A549 (cell line): ENCODE measurements around the gene ACVR1B. TPM values are rescaled to one million over a fixed set of nuclear protein-coding genes. Genes with fewer than 3 reads are reported as not detected.

Source experiments
- ATAC-seq, 2 experiments: fragments of 200-7000 bp in 1 of 2; fragments of >200 bp in 1 of 2; cut with Nextera tagmentation in 1 of 2; cut with Tn5 transposase in 1 of 2; 3 replicates each; pipeline versions ENCODE4 v1.8.0 to v1.9.1; 2018 to 2020; ENCODE audit warnings: mild to moderate bottlenecking in 1 of 2, moderate library complexity in 1 of 2
- CTCF ChIA-PET: fragments of 300-600 bp; sonication (Branson Sonifier 250); formaldehyde crosslinking; extraction: SDS; loops from one replicate; lab custom pipeline; 2021; ENCODE audit warnings: antibody characterized with exemption, inconsistent platforms; lab: Yijun Ruan, JAX
- POLR2A ChIA-PET: fragments of 350-600 bp; formaldehyde crosslinking; extraction: SDS; loops from one replicate; lab custom pipeline; 2021; ENCODE audit warnings: antibody characterized with exemption, inconsistent platforms; lab: Yijun Ruan, JAX
- DNase-seq, 2 experiments: peaks; one replicate each; pipeline versions ENCODE4 v3.0.0 to v3.0.0-alpha.2; 2011 to 2016; ENCODE audit warnings: low read depth in 1 of 2, low spot score in 1 of 2
- FAIRE-seq: peaks from 2 replicates; lab custom pipeline; 2011; peaks lifted over from hg19 to GRCh38; lab: Jason Lieb, UNC
- H3K27ac ChIP-seq, 2 experiments: fragments of >200 bp; sonication (Bioruptor Twin); formaldehyde crosslinking; 3 replicates each; pipeline ENCODE4 v1.5.1; 2016 to 2017
- H3K4me1 ChIP-seq: fragments of >200 bp; sonication (Bioruptor Twin); formaldehyde crosslinking; 3 replicates; pipeline ENCODE4 v1.6.1; 2016
- H3K4me2 ChIP-seq: fragments of >200 bp; sonication (Bioruptor Twin); formaldehyde crosslinking; 3 replicates; pipeline ENCODE4 v1.6.1; 2016
- H3K4me3 ChIP-seq: fragments of >200 bp; sonication (Bioruptor Twin); formaldehyde crosslinking; 3 replicates; pipeline ENCODE4 v1.5.1; 2016
- H3K9me3 ChIP-seq: fragments of >200 bp; sonication (Bioruptor Twin); formaldehyde crosslinking; 3 replicates; pipeline ENCODE4 v1.6.1; 2016
- CHD4 ChIP-seq: fragments of 200-600 bp; sonication (generic); IDR thresholded peaks from 2 replicates; pipeline ENCODE4 v1.6.1; 2016; ENCODE audit warnings: antibody characterized with exemption, mild to moderate bottlenecking, borderline replicate concordance
- EHF ChIP-seq: fragments of 250-450 bp; sonication (Bioruptor Pico); IDR thresholded peaks from 2 replicates; pipeline ENCODE4 v1.5.0; 2020; ENCODE audit warnings: mild to moderate bottlenecking
- MAFK ChIP-seq: fragments of 450-650 bp; IDR thresholded peaks from 2 replicates; pipeline ENCODE4 v1.6.1; 2014; ENCODE audit not compliant: partially characterized antibody
- NFE2L2 ChIP-seq: fragments of 150-350 bp; conservative IDR thresholded peaks from 2 replicates; pipeline ENCODE4 v1.6.1; 2014; ENCODE audit warnings: low read length
- POLR2AphosphoS2 ChIP-seq: conservative IDR thresholded peaks from 2 replicates; pipeline ENCODE4 v1.6.1; 2012; ENCODE audit warnings: low read length, improper control_type of control experiment, inconsistent platforms
- RAD21 ChIP-seq, 2 experiments: fragments of >200 bp in 1 of 2; sonication (Bioruptor Twin) in 1 of 2; formaldehyde crosslinking in 1 of 2; IDR thresholded peaks in 1 of 2; conservative IDR thresholded peaks in 1 of 2; 2 replicates in 1 of 2; 3 replicates in 1 of 2; pipeline ENCODE4 v1.6.1; 2012 to 2018; ENCODE audit warnings: inconsistent platforms in 1 of 2
- RCOR1 ChIP-seq: fragments of 150-350 bp; IDR thresholded peaks from 2 replicates; pipeline ENCODE4 v1.6.1; 2014; ENCODE audit warnings: antibody characterized with exemption, low read length, low read depth
- TP53 ChIP-seq: fragments of 250-450 bp; sonication (Bioruptor Pico); IDR thresholded peaks from 2 replicates; pipeline ENCODE4 v1.5.0; 2021; ENCODE audit warnings: mild to moderate bottlenecking, moderate library complexity
- WGBS: methylation state at CpG from one replicate; pipeline ENCODE4 v1.1.6; 2017; ENCODE audit errors: missing lambda C conversion rate; 5-methylcytosine and 5-hydroxymethylcytosine counted together
- polyA plus RNA-seq, 4 experiments: library from polyadenylated mRNA; depleted of rRNA in 3 of 4; stranded (reverse); fragments of >200 nt; fragmentation: RNase III in 1 of 4; extraction: RNeasy Plus Mini Kit Qiagen cat#74134 plus additional on column Dnase treatment in 1 of 4; gene quantifications; 2 replicates in 3 of 4; 3 replicates in 1 of 4; pipeline ENCODE4 v1.2.3, GENCODE V29; 2011 to 2017
- TF ChIP-seq, protein P1 (sequence below): fragments of 200-600 bp; sonication (generic); IDR thresholded peaks from 2 replicates; pipeline ENCODE4 v1.6.1; 2016; ENCODE audit warnings: antibody characterized with exemption, mild to moderate bottlenecking, moderate library complexity

ACVR1B gene
- polyA plus RNA-seq, 2 of the 4 experiments (the other 2 are of a cell fraction) = 15.2 to 18.4 TPM

DNA sequence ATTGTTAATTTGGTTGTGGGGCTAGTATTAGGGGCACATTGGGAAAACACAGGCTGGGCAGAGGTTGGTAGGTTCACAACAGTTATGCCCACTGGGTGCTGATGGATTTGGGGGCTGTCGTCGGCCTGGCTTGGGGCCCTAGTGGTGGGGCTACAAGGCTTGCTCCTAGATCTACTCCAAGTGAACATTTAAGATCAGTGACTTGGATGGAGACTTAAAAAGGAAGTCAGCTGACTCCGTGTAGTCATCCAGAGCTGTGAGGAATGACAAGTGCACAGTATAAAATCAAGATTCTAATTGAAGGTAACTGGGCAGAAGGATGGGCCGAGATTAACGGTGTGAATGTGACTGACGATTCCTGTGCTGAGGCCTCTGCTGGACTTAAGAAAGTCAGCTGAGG lies 86.9 kb downstream of the ACVR1B start (continued):
- no peak for TF ChIP-seq RAD21 (conservative IDR thresholded peaks at IDR 0.05 in 1 of 2, IDR thresholded peaks at IDR 0.05 in 1 of 2)
- TF ChIP-seq TP53 (CRISPR knock-in tag) = no peak

DNA sequence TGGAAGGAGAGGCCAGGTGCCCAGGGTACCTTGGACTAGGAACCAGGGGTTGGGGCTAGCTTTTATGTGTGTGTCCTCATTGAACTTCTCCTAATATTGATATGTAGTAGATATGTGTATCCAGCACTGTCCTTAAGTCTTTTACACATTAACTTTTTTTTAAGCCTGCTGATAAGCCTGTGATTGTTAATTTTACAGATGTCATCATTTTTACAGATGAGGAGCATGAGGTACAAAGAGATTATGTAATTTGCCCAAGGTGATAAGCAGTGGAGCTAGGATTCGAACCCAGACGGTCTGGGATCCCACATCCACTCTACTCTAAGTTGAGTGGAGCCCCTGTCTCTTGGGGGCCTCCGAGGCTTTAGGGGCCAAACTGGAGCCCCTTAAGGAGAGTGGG lies 89.5 kb downstream of the ACVR1B start:
- ATAC-seq = no peak
- no peak overlapping the region for H3K4me2 ChIP-seq
- H3K9me3 ChIP-seq = no peaks in the 10 kb centered on the region
- TF ChIP-seq CHD4 = no peak
- peak; percentile 73 for TF ChIP-seq MAFK
- no peak overlapping the region for H3K4me3 ChIP-seq
- ChIA-PET CTCF (interaction anchor here (22.5 to 41.8 kb wide), 2 partner anchors 16 to 30 kb away, joined by 426 to 1730 read pairs; partner anchors contain the start of genes ATG101, NR4A1 and SMIM41), POLR2A (interaction anchor here (1.1 kb wide), 1 partner anchor 10 kb away, joined by 3 read pairs; the partner anchor contains the start of gene NR4A1)
- H3K4me1 ChIP-seq = peaks cover 13% of the 10 kb centered on the region
- WGBS = 69% methylated on average over 3 of the region's 3 CpGs
- no peak for FAIRE-seq
- H3K27ac ChIP-seq = no peak overlapping the region
- no peak for DNase-seq

DNA sequence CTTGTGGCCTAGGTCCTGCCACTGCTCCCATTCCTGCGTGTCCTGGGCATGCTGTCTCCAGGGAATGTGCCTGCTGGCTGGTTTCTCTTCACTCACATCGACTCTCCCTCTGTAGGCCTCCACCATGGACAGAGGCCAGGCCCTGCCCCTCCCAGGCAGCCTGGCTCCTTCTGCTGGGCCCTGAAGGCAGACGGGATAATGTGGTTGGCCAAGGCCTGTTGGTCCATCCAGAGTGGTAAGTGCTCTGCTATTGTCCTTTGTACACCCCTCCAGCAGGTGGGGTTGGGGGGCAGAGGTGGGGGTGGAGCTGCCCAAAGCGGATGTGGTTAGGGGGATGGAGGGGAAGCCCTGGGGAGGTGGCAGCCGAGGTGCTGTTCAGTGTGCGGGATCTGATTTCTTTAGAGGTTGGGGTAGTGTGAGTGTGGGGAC lies 90.2 kb downstream of the ACVR1B start:
- ATAC-seq (peak; percentile 15 to 26; a peak in 4 of 6 replicates), FAIRE-seq (no peak), DNase-seq (peak in 1 of 2 experiments; percentile 51)
- Histone ChIP-seq H3K9me3 (no peaks in the 10 kb centered on the region), H3K4me2 (no peak overlapping the region), H3K4me1 (peaks cover 9% of the 10 kb centered on the region), H3K4me3 (no peak overlapping the region), H3K27ac (no peak overlapping the region)
- CTCF ChIA-PET = interaction anchor here (22.5 to 41.8 kb wide), 2 partner anchors 17 to 29 kb away, joined by 426 to 1730 read pairs; partner anchors contain the start of genes ATG101, NR4A1 and SMIM41
- TF ChIP-seq POLR2AphosphoS2 (peak; percentile 75; the same call in 1 of the 2 replicates), NFE2L2 (no peak)
- TF ChIP-seq, protein P1, sequence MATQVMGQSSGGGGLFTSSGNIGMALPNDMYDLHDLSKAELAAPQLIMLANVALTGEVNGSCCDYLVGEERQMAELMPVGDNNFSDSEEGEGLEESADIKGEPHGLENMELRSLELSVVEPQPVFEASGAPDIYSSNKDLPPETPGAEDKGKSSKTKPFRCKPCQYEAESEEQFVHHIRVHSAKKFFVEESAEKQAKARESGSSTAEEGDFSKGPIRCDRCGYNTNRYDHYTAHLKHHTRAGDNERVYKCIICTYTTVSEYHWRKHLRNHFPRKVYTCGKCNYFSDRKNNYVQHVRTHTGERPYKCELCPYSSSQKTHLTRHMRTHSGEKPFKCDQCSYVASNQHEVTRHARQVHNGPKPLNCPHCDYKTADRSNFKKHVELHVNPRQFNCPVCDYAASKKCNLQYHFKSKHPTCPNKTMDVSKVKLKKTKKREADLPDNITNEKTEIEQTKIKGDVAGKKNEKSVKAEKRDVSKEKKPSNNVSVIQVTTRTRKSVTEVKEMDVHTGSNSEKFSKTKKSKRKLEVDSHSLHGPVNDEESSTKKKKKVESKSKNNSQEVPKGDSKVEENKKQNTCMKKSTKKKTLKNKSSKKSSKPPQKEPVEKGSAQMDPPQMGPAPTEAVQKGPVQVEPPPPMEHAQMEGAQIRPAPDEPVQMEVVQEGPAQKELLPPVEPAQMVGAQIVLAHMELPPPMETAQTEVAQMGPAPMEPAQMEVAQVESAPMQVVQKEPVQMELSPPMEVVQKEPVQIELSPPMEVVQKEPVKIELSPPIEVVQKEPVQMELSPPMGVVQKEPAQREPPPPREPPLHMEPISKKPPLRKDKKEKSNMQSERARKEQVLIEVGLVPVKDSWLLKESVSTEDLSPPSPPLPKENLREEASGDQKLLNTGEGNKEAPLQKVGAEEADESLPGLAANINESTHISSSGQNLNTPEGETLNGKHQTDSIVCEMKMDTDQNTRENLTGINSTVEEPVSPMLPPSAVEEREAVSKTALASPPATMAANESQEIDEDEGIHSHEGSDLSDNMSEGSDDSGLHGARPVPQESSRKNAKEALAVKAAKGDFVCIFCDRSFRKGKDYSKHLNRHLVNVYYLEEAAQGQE = peak; percentile 71
- POLR2A ChIA-PET = no interaction called here
- WGBS = 74% methylated on average over 5 of the region's 6 CpGs

DNA sequence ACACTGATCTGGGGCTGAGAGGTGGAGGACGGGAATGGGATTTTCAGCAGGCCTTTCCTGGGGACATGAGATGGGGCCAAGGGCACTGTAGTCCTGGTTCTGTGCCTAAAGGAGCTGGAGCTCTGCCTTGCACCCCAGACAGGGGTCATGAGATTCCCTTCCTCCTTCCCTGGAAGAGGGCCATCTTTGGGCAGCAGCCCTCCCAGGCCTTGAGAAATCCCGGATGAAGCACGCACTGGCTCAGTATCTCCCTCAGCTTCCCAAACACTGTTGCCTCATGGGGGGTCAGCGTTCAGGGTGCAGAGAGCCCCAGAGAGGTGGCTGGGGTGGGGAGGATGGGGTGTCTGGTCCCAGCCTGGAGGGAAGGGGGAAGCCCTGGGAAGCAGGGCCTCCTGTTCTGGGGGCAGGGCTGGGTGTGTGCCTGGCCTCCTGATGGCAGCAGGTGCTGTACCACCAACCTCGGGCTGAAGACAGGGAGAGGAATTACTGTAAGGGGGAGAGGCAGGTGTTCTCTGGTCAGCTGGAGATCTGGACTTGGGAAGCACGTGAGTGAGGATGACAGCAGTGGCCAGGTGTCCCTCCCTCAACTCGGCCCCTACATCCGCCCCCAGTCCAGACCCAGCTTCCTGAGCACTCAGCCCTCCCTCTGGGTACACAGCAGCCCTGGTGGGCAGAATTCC lies 91.3 kb downstream of the ACVR1B start:
- H3K4me1 ChIP-seq = peaks cover 9% of the 10 kb centered on the region
- H3K4me3 ChIP-seq = no peak overlapping the region
- H3K27ac ChIP-seq = no peak overlapping the region
- FAIRE-seq = no peak
- 79% methylated on average over 6 of the region's 8 CpGs for WGBS
- CTCF ChIA-PET = interaction anchor here (0.8 to 41.8 kb wide), 3 partner anchors 18 to 842 kb away, joined by 3 to 1730 read pairs (median 426); partner anchors contain the start of genes ATG101, NR4A1 and SMIM41
- no peak overlapping the region for H3K4me2 ChIP-seq
- POLR2A ChIA-PET = interaction anchor here (0.6 to 1.0 kb wide), 2 partner anchors 9 to 25 kb away, joined by 3 to 4 read pairs; partner anchors contain the start of gene NR4A1
- DNase-seq = no peak
- H3K9me3 ChIP-seq = no peaks in the 10 kb centered on the region
- TF ChIP-seq EHF (peak; percentile 19; the same call in 1 of the 2 replicates), RCOR1 (no peak)
- no peak; a peak in 1 of 6 replicates for ATAC-seq
